Panc1 (cell line): ENCODE data around the gene TRAF5.

Experiments
- CTCF ChIP-seq: fragments of 450-650 bp; IDR thresholded peaks from 2 replicates; pipeline ENCODE4 v1.5.1; 2017; ENCODE audit warnings: mild to moderate bottlenecking
- POLR2AphosphoS5 ChIP-seq: IDR thresholded peaks from 2 replicates; pipeline ENCODE4 v1.6.1; 2012; ENCODE audit warnings: mild to moderate bottlenecking, low read depth, low read length, moderate library complexity
- SIN3A ChIP-seq: IDR thresholded peaks from 2 replicates; pipeline ENCODE4 v1.6.1; 2012; ENCODE audit warnings: low read depth, mild to moderate bottlenecking, low read length, moderate library complexity, borderline replicate concordance; ENCODE audit not compliant: insufficient read depth

GRCh38 chr1:211334986-211335385 lies 8.4 kb downstream of the TRAF5 start:
- TF ChIP-seq CTCF (no peak), POLR2AphosphoS5 (no peak), SIN3A (no peak)
